SH-SY5Y (cell line): ENCODE data around the gene PROM1.

Source experiments
- GATA2 ChIP-seq: IDR thresholded peaks from 2 replicates; pipeline ENCODE4 v1.6.1; 2011; ENCODE audit warnings: mild to moderate bottlenecking, low read depth, low read length
- GATA3 ChIP-seq: IDR thresholded peaks from 2 replicates; pipeline ENCODE4 v1.6.1; 2011; ENCODE audit warnings: low read depth, mild to moderate bottlenecking, low read length, moderate library complexity

GRCh38 chr4:15928883-15929282 is 154.9 kb downstream of the PROM1 start:
- TF ChIP-seq GATA2, result no peak
- TF ChIP-seq GATA3, result no peak
